ENCODE results near the gene RPS25.
"Not testable (repeated sequence)": the region's sequence is repeated elsewhere in the genome, so short reads cannot be mapped to it uniquely, and the experiment has no call there.

RPS25 gene

DNA sequence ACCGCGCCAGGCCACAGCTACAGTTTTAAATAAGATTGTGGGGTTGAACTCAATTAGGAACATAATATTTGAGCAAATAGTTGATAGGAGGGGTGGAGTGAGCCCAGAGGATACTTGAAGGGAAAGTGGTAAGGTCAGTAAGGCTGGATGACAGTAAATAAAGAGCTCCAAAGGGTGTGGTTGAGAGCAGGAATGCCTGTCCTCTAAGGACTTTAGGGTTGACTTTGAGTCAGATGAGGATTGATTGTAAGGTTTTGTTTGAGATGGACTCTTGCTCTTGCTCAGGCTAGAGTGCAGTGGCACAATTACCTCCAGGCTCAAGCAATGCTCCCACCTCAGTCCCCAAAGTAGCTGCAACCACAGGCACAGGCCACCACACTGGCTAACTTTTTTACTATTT lies 44.2 kb downstream of the RPS25 start:
- no peaks in the 10 kb centered on the region for H3K36me3 Mint-ChIP-seq (ENCODE audit: low read depth)
- no peak overlapping the region for H3K27ac Mint-ChIP-seq
- H3K27me3 Mint-ChIP-seq (ENCODE audit: low read depth): no peaks in the 10 kb centered on the region
- peaks cover 6% of the 10 kb centered on the region for H3K9me3 Mint-ChIP-seq
- TF ChIP-seq, protein P1, sequence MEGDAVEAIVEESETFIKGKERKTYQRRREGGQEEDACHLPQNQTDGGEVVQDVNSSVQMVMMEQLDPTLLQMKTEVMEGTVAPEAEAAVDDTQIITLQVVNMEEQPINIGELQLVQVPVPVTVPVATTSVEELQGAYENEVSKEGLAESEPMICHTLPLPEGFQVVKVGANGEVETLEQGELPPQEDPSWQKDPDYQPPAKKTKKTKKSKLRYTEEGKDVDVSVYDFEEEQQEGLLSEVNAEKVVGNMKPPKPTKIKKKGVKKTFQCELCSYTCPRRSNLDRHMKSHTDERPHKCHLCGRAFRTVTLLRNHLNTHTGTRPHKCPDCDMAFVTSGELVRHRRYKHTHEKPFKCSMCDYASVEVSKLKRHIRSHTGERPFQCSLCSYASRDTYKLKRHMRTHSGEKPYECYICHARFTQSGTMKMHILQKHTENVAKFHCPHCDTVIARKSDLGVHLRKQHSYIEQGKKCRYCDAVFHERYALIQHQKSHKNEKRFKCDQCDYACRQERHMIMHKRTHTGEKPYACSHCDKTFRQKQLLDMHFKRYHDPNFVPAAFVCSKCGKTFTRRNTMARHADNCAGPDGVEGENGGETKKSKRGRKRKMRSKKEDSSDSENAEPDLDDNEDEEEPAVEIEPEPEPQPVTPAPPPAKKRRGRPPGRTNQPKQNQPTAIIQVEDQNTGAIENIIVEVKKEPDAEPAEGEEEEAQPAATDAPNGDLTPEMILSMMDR (IDR thresholded peaks at IDR 0.05; ENCODE audit: unreplicated experiment in 3 of 3): no peak
- peaks cover 6% of the 10 kb centered on the region for H3K4me1 Mint-ChIP-seq
- no peak overlapping the region for H3K4me3 Mint-ChIP-seq

DNA sequence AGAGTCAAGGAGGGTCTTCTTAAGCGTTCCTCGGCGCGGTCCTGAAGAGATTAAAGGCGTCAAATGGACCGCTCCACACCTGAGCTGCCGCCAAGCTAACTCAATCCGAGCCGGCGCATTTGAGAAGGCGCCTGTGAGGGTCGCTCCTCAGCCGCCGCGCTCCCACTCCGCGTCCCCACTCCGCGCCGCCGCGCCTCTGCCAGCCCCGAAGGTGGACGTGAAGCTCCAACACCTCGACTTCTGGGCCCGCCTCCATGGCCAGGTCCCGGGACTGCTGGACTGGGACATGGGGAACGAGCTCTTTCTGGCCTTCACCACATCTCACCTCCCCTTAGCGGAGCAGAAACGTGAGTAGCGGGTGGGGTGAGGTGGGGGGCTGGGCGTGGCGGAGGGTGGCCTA lies 46.5 kb downstream of the RPS25 start, which contains the start of gene FOXR1:
FOXR1 (plus strand) TSS at position 116 of the 400 bp plus-strand sequence; CDS start at position 287, 171 bp downstream.
- Mint-ChIP-seq H3K27me3 (ENCODE audit: low read depth) (no peaks in the 10 kb centered on the region), H3K36me3 (ENCODE audit: low read depth) (no peaks in the 10 kb centered on the region), H3K4me3 (no peak within 1 kb of the TSS), H3K27ac (no peak within 1 kb of the TSS), H3K9me3 (peaks cover 6% of the 10 kb centered on the region), H3K4me1 (no peaks in the 10 kb centered on the region)
- TF ChIP-seq, protein P1 (IDR thresholded peaks at IDR 0.05; ENCODE audit: unreplicated experiment in 3 of 3): no peak

DNA sequence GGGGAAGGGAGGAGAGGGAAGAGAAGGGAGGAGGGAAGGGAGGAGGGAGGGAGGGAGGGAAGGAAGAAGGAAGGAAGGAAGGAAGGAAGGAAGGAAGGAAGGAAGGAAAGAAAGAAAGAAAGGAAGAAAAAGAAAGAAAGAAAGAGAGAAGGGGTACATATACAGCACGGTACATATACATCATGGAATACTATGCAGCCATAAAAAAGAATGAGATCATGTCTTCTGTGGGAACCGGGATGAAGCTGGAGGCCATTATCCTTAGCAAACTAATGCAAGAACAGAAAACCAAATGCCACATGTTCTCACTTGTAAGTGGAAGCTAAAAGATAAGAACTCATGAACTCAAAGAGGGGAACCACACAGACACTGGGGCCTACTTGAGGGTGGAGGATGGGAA lies 48.6 kb downstream of the RPS25 start:
- H3K4me1 Mint-ChIP-seq; H3K27me3 Mint-ChIP-seq (ENCODE audit: low read depth); H3K9me3 Mint-ChIP-seq; H3K4me3 Mint-ChIP-seq; H3K36me3 Mint-ChIP-seq (ENCODE audit: low read depth); H3K27ac Mint-ChIP-seq: not testable (repeated sequence)

Measured in nephron (organoid).